ENCODE measurements around the gene F10. TPM values are rescaled to one million over a fixed set of nuclear protein-coding genes. Genes with fewer than 3 reads are reported as not detected.

F10 gene
- total and polyA plus RNA-seq, 2 of the 13 experiments (the other 11 are each of a cell fraction or from before 2014, with no cell fraction given) = 58.4 to 237 TPM

DNA sequence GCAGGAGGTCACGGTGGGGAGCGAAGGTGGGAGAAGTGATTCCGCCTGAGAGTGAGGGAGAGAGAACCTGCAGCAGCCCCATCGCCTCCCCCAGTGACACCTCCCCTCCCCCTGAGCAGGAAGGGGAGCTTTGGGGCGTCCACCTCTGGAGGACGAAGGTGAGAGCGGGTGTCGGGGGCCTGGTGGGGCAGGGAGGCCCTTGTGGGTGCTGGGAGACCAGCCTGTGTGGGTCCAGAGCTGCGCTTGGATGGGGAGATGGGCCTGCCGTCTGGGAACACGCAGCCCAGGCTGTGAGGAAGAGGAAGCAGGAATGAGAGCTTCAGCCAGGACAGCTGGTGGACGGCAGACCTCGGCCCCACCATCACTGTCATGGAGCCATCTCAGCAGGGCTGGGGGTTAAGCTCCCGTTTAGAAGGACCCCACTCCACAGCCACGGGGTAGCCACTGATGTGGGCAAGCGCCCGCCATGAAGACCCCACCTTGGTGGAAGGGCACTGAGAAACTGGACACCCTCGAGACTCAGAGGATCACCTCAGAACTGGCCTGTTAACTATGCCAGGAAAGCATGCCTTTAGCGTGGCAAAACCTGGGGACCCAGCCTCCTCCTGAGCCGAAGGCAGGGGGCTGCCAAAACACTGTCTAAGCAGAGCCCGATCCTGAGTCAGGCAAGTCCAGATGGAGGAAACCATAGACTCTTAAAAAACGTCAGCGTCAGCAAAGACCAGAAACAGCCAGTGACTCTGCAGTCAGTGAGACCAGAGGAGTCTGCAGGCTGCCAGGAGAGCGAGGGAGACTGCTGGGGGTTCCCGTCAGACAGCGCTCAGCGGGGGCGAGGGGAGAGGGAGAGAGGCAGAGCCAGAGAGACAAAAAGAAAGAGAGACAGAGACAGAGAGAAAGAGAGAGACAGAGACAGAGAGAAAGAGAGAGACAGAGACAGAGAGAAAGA, 29.4 kb downstream of the F10 start (continued):
- peak; percentile 63; the same call in 1 of the 2 replicates for TF ChIP-seq MAFF (IDR thresholded peaks at IDR 0.05; ENCODE audit: low read depth, low read length)
- TF ChIP-seq, protein P1, sequence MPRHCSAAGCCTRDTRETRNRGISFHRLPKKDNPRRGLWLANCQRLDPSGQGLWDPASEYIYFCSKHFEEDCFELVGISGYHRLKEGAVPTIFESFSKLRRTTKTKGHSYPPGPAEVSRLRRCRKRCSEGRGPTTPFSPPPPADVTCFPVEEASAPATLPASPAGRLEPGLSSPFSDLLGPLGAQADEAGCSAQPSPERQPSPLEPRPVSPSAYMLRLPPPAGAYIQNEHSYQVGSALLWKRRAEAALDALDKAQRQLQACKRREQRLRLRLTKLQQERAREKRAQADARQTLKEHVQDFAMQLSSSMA (CRISPR knock-in tag; IDR thresholded peaks at IDR 0.05) = no peak
- TF ChIP-seq, protein P2, sequence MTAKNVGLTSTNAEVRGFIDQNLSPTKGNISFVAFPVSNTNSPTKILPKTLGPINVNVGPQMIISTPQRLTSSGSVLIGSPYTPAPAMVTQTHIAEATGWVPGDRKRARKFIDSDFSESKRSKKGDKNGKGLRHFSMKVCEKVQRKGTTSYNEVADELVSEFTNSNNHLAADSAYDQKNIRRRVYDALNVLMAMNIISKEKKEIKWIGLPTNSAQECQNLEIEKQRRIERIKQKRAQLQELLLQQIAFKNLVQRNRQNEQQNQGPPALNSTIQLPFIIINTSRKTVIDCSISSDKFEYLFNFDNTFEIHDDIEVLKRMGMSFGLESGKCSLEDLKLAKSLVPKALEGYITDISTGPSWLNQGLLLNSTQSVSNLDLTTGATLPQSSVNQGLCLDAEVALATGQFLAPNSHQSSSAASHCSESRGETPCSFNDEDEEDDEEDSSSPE (CRISPR knock-in tag; IDR thresholded peaks at IDR 0.05) = no peak
- no peak for TF ChIP-seq SP4 (CRISPR knock-in tag; IDR thresholded peaks at IDR 0.05)
- 0 out of 2 replicates have a peak, but pooled peaks have one; percentile 13 for TF ChIP-seq CBX5 (CRISPR knock-in tag; IDR thresholded peaks at IDR 0.05; ENCODE audit: borderline replicate concordance)
- TF ChIP-seq ZNF317 (CRISPR knock-in tag; IDR thresholded peaks at IDR 0.05) = peak; percentile 32; the same call in 1 of the 2 replicates
- TF ChIP-seq, protein P3, sequence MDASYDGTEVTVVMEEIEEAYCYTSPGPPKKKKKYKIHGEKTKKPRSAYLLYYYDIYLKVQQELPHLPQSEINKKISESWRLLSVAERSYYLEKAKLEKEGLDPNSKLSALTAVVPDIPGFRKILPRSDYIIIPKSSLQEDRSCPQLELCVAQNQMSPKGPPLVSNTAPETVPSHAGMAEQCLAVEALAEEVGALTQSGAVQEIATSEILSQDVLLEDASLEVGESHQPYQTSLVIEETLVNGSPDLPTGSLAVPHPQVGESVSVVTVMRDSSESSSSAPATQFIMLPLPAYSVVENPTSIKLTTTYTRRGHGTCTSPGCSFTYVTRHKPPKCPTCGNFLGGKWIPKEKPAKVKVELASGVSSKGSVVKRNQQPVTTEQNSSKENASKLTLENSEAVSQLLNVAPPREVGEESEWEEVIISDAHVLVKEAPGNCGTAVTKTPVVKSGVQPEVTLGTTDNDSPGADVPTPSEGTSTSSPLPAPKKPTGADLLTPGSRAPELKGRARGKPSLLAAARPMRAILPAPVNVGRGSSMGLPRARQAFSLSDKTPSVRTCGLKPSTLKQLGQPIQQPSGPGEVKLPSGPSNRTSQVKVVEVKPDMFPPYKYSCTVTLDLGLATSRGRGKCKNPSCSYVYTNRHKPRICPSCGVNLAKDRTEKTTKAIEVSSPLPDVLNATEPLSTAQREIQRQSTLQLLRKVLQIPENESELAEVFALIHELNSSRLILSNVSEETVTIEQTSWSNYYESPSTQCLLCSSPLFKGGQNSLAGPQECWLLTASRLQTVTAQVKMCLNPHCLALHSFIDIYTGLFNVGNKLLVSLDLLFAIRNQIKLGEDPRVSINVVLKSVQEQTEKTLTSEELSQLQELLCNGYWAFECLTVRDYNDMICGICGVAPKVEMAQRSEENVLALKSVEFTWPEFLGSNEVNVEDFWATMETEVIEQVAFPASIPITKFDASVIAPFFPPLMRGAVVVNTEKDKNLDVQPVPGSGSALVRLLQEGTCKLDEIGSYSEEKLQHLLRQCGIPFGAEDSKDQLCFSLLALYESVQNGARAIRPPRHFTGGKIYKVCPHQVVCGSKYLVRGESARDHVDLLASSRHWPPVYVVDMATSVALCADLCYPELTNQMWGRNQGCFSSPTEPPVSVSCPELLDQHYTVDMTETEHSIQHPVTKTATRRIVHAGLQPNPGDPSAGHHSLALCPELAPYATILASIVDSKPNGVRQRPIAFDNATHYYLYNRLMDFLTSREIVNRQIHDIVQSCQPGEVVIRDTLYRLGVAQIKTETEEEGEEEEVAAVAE (CRISPR knock-in tag; IDR thresholded peaks at IDR 0.05; ENCODE audit: borderline replicate concordance) = no peak
- TF ChIP-seq, protein P4, sequence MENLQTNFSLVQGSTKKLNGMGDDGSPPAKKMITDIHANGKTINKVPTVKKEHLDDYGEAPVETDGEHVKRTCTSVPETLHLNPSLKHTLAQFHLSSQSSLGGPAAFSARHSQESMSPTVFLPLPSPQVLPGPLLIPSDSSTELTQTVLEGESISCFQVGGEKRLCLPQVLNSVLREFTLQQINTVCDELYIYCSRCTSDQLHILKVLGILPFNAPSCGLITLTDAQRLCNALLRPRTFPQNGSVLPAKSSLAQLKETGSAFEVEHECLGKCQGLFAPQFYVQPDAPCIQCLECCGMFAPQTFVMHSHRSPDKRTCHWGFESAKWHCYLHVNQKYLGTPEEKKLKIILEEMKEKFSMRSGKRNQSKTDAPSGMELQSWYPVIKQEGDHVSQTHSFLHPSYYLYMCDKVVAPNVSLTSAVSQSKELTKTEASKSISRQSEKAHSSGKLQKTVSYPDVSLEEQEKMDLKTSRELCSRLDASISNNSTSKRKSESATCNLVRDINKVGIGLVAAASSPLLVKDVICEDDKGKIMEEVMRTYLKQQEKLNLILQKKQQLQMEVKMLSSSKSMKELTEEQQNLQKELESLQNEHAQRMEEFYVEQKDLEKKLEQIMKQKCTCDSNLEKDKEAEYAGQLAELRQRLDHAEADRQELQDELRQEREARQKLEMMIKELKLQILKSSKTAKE (CRISPR knock-in tag; IDR thresholded peaks at IDR 0.05; ENCODE audit: borderline replicate concordance) = 0 out of 2 replicates have a peak, but pooled peaks have one; percentile 25
- peak; percentile 30; the same call in 1 of the 2 replicates for TF ChIP-seq KMT2A (CRISPR knock-in tag; IDR thresholded peaks at IDR 0.05)
- no peak for TF ChIP-seq NPAS2 (CRISPR knock-in tag; IDR thresholded peaks at IDR 0.05; ENCODE audit: borderline replicate concordance)
- TF ChIP-seq MAFK (conservative IDR thresholded peaks at IDR 0.05 in 1 of 2, IDR thresholded peaks at IDR 0.05 in 1 of 2; ENCODE audit: low read length in 2 of 2) = peak; percentile 62 to 73; a peak in 3 of 4 replicates
- TF ChIP-seq, protein P5, sequence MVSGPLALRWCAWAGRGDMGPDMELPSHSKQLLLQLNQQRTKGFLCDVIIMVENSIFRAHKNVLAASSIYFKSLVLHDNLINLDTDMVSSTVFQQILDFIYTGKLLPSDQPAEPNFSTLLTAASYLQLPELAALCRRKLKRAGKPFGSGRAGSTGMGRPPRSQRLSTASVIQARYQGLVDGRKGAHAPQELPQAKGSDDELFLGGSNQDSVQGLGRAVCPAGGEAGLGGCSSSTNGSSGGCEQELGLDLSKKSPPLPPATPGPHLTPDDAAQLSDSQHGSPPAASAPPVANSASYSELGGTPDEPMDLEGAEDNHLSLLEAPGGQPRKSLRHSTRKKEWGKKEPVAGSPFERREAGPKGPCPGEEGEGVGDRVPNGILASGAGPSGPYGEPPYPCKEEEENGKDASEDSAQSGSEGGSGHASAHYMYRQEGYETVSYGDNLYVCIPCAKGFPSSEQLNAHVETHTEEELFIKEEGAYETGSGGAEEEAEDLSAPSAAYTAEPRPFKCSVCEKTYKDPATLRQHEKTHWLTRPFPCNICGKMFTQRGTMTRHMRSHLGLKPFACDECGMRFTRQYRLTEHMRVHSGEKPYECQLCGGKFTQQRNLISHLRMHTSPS (CRISPR knock-in tag; IDR thresholded peaks at IDR 0.05; ENCODE audit: low read depth) = no peak
- TF ChIP-seq, protein P6, sequence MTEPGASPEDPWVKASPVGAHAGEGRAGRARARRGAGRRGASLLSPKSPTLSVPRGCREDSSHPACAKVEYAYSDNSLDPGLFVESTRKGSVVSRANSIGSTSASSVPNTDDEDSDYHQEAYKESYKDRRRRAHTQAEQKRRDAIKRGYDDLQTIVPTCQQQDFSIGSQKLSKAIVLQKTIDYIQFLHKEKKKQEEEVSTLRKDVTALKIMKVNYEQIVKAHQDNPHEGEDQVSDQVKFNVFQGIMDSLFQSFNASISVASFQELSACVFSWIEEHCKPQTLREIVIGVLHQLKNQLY (CRISPR knock-in tag; IDR thresholded peaks at IDR 0.05) = no peak
- 0 out of 2 replicates have a peak, but pooled peaks have one; percentile 61 for TF ChIP-seq ZNF547 (CRISPR knock-in tag; IDR thresholded peaks at IDR 0.05)
- TF ChIP-seq ZNF766 (CRISPR knock-in tag; IDR thresholded peaks at IDR 0.05; ENCODE audit: borderline replicate concordance) = no peak
- 0 out of 2 replicates have a peak, but pooled peaks have one; percentile 64 for TF ChIP-seq ZNF136 (CRISPR knock-in tag; IDR thresholded peaks at IDR 0.05; ENCODE audit: low read depth)
